SK-MEL-5 (cell line): ENCODE data around the gene PLEKHA6. TPM values are rescaled to one million over a fixed set of nuclear protein-coding genes. Genes with fewer than 3 reads are reported as not detected.

Experiments used
- DNase-seq: peaks from one replicate; pipeline ENCODE4 v3.0.0-alpha.2; 2016; ENCODE audit warnings: low read depth, low spot score
- in situ Hi-C: cut with HindIII; loops from 2 replicates; pipeline ENCODE4 v1.10.0; 2016; ENCODE audit warnings: low sequenced_read_pairs, high pct_unique_total_duplicates, low pct_unique_long_range_greater_than_20kb
- small RNA-seq, 2 experiments: library from RNA; depleted of rRNA; stranded (forward); fragments of <200 nt; gene quantifications; one replicate each; pipeline ENCODE3, GENCODE V24; 2014
- total RNA-seq: library from RNA; depleted of rRNA; stranded (reverse); fragments of >200 nt; shearing (Covaris generic); gene quantifications from 2 replicates; pipeline ENCODE4 v1.2.3, GENCODE V29; 2014; rRNA removed

PLEKHA6 gene
- total RNA-seq, 1 experiment from 2014 or later, result not detected

DNA sequence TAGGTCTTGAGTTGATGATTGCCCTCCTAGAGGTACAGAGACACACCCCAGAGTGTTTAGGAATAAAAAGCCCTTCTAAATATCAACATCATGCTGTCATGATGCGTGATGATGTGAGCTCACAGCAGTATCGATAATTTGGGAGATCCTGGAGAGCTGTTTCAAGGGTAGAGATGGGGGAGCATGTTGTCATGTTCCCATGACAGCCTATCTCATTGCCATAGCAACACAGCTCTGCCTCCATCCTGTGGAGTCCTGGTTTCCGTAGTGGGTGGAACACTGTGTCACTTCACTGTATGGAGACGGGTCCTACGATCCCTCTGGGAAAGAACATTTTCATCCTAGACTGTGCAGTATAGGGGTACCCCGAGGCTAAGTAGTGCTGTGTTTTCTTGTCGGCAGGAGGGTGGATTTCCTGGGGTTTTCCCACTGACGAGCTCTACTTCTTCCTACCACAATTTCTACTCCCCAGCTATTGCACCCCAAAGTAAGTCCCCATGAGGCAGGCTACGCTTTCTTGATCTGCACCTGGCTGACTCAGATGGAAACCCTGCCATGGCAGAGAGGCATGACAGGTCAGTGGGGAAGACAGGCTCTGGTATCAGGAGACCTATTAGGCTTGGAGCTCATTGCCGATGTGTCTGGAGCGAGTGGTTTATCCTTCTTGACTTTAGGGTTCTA lies 170.6 kb downstream of the PLEKHA6 start:
- in situ Hi-C loops, result no loop called here
- no peak for DNase-seq

DNA sequence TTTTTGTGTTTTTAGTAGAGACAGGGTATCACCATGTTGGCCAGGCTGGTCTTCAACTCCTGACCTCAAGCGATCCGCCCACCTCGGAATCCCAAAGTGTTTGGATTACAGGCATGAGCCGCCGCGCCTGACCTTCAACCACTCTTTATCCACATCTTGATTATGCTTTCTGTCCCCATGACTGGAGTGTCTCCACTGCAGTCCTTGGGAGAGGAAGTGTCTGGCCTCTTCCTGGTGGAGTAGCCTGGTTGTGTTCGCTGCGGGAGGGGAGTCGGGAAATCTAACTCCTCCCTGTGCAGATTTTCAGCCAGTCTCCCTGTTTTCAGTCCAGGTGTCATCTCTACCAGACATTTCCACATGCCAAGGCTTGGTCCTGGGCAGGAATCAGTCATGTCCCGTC lies 173.1 kb downstream of the PLEKHA6 start:
- in situ Hi-C loops, result no loop called here
- no peak for DNase-seq

DNA sequence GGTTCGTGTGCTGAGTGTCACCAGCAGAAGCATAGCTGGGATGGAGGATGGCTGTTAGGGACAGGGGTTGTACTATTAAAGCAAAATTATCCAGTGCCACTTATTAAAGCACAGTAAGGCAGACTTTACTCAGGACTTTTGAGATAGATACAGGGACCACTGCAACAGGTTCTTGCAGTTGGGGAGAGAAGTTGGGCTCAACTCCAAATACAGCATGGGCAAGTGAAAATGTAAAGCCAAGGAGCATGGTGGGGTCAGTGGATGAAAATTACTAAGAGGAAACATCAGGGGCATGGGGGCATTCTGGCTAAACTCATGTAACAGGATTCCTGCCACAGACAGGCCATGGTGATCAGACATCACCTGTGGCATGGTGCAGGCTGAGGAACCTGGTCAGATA lies 178.6 kb downstream of the PLEKHA6 start:
- in situ Hi-C loops, result no loop called here

DNA sequence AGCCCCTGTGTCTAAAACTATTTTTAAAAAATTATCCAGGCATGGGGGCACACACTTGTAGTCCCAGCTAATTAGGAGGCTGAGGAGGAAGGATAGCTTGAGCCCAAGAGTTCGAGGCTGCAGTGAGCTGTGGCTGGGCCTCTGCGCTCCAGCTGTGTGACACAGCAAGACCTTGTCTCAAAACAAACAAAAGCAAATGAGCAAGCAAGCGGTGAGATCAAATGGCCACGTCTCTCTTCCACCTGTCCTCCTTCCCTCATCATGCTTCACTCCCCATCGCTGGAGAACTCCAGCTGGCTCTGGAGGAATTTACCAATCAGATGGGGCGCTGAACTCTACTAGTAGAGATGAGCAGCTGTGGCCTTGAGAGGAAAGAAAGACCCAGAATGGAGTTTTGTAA lies 179.6 kb downstream of the PLEKHA6 start:
- no peak for DNase-seq
- in situ Hi-C loops, result no loop called here

More for the DNA sequence above, 178.6 kb downstream of the PLEKHA6 start:
- DNase-seq, result no peak

DNA sequence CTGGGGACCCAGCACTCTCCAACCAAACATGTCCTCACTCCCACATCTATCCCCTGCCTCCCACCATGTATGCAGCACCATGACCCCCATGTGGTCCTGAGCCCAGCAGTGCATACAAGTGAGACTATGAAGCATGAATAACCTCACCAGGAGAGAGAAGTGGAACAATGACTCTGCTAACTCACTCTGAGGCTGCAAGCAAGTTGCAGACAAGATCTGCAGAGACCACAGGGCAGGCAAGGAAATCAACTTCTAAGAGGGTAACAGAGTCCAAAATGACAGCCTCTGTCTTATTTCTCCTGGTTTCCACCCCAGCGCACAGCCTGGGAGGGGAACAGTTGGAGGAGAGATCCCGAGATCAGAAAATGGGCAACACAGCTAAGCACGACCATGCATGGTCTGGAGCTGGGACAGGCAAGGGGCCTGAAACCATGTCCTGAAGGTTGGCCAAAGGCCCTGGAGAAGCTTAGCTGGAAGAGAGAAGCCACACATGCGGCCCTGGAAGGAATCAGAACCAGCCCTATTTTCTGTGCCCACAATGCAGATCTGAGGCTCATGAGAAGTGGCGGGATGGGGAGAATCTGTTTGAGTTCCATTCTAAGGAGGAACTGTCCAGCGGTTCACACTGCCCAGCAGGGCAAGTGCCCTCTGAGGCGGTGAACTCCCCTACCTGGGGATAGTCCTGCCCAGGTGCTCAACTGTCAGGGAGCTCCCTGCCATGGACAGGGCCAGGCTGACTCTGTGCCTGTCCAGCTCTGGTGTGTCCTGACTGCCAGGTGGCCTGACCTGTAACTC lies 181.0 kb downstream of the PLEKHA6 start:
- in situ Hi-C loops, result no loop called here
- no peak for DNase-seq

DNA sequence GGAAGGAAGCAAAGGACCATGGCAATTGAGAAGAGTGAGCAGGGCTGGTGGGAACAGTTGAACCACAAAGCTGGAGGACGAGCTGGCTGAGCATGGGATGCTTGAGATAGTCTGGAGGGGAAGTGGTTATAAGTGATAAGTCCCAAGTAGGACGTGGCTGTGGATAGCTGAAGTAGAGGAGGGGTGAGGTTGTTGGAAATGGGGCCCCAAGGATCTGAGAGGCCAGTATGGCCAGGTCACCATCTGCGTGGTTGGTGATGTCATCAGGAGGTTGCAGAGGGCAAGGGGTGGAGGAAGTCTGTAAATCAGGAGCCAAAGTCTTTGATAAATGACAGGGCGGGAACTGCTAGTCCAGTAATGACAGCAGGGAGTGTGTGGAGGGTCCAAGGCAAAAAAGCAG lies 182.6 kb downstream of the PLEKHA6 start:
- in situ Hi-C loops, result no loop called here
- no peak for DNase-seq

DNA sequence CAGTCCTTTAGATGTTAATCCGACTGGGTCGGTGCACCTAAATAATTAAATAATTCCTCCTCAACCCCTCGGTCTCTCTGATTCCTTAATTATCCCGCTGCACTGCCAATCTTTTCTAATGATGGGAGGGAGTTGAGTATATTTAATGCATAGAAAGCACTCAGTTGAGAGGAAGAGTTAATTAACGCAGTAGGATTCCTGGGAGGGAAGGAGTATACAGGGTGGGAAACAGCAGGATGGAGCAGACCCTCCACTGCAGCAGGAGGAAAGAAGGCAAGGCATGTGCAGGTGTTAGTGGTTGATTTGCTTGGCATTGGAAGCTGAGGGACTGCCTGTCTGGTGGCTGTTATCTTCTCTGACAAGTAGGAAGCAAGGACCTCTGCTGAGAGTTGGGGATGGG lies 183.7 kb downstream of the PLEKHA6 start:
- DNase-seq, result no peak
- in situ Hi-C loops, result no loop called here

DNA sequence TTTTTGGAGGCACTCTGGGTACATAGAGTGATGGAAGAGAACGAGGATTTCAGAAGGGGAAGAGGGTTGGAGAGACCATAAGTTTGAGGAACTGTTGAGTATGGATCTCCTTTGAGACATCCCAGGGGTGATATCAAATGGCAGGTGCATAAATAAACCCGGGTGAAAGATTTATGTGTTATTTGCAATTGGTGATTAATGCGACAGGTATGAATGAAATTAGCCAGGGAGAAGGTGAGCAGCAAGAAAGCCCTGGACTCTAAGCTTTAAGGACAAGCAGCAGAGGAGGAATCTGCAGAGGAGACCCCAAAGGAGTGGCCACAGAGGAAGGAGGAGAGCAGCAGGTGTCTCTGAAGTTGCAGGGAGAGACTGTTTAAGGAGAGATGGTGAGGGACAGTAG lies 184.8 kb downstream of the PLEKHA6 start:
- in situ Hi-C loops, result no loop called here
- DNase-seq, result no peak

DNA sequence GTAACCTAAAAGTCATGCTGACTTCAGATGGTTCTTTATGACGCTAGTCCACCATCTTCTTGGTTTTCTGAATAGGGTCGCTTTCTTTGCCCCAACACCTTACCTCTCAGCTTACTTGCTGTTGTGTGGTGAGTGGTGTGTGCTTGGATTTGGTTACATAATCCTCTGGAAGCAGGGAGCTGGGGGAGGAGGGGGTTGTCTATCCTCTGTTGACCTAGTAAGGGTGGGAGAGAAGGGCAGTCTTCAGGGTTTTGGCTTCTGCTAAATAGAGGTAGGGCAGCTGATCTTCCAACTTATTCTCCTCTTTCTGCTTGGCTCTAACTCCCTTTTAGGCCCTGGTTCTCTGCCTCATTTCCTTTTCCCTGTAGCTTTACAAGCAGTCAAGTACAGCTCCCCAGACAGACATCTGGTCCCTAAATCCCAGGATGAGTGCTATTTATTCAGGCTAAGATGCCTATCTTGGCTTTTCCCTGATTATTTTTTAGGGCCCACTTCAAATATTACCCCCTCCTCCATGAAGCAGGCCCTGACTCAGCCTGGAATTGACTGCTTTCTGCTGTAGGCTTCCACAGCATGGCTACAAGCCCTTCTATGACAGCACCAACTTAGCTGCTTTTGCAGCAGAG lies 187.2 kb downstream of the PLEKHA6 start:
- in situ Hi-C loops, result no loop called here
- no peak for DNase-seq

DNA sequence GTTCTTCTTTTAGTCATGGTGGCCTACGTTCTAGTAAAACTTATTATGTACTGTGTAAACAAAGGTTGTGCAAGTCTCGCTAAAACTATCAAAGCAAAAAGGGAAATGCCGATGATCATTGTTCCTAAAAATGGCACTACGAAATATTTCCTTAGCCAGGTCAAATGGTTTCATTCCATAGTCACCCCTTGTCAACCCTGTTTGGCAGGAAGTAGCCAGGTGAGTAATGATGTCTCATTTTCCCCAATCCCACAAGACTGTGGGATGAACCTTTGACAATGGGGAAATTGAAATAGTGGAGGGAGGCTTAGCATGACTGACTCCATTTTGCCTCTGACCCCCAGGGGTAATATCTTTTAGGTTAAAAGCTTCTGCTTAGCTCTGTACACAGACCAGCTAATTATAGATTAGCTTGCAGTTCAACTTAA lies 188.0 kb downstream of the PLEKHA6 start:
- no peak for DNase-seq
- in situ Hi-C loops, result no loop called here

DNA sequence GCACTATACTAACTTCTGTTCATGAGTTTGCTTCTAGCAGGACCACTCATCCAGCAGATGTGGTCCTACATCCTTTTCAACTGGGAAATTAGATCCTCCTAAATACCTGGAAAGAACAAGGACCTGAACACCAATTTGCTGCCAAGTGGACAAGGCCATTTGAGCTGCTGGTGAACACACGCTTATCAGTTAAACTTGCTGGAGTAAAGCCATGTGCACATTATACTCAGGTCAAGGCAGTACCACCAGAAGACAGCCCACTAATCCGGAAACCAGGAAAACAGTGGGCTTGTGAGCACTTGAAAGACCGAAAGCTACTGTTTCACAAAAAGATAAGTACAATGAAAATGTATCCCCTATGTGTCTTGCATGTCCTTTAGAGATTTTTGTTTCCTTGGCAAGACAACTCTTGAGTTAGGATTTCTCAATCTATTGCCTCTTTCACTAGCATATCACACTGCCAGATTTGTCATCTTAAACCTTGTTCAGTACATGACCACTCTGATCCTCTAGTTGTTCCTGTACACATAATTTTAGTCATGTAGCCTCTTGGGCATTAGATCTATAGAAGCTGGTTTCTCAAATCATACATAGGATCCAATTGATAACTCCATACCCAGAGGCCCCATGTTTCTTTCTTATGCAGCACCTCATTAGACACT lies 189.1 kb downstream of the PLEKHA6 start:
- no peak for DNase-seq
- in situ Hi-C loops, result no loop called here

DNA sequence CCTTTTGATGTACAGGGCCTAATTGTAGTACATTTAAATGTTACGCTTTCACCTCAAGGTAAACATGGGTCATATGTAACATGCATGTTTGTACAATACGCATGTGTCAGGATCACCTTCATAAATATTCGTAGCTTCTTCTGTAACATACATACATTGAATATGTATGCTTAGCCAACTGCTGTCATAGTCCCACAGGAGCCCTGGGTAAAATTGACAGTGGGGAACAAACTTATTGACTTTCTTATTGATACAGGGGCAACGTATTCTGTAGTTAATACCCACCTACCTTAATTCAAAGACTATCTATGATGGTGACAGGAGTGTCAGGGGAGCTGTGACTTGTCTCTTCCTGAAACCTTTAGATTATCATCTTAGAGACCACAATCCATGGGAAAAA lies 189.9 kb downstream of the PLEKHA6 start:
- in situ Hi-C loops, result no loop called here
- no peak for DNase-seq

Small RNAs within 50 kb of the gene (small RNA-seq; reads per million reads assigned to genes)
- 0 reads per million in 2 experiments for gene AL606489.2

Other genes with a start within 250 kb of the PLEKHA6 start
- 21.3 and 22.7 TPM in 2 replicates for gene ETNK2, start 207.9 kb downstream of the PLEKHA6 start, total RNA-seq
- gene REN, start 193.6 kb downstream of the PLEKHA6 start, total RNA-seq, result not detected in 2 replicates
- gene KISS1, start 163.4 kb downstream of the PLEKHA6 start, total RNA-seq, result not detected in 2 replicates
- not detected in 2 replicates for gene GOLT1A, start 145.9 kb downstream of the PLEKHA6 start, total RNA-seq
- gene PPP1R15B, start 51.9 kb upstream of the PLEKHA6 start, total RNA-seq, result 24.8 and 25.1 TPM in 2 replicates
- gene PIK3C2B, start 134.9 kb upstream of the PLEKHA6 start, total RNA-seq, result 3.2 and 4.9 TPM in 2 replicates
- gene MDM4, start 156.5 kb upstream of the PLEKHA6 start, total RNA-seq, result 15.8 and 21.9 TPM in 2 replicates